ENCODE results near the gene LRP1B. TPM values are rescaled to one million over a fixed set of nuclear protein-coding genes. Genes with fewer than 3 reads are reported as not detected.
A peak's percentile ranks its signal among the peaks of the same experiment; 100 is the strongest.

The LRP1B gene
- polyA plus RNA-seq, 2 of the 4 experiments (the other 2 are of a cell fraction), result 0.03 TPM; not detected in 1

GRCh38 chr2:141863964-141864363 lies 266.9 kb downstream of the LRP1B start:
- Histone ChIP-seq H3K4me2 (no peak overlapping the region), H3K4me1 (no peaks in the 10 kb centered on the region), H3K27ac (no peak overlapping the region), H3K9me3 (no peaks in the 10 kb centered on the region), H3K4me3 (no peak overlapping the region)
- CTCF ChIA-PET, result no interaction called here
- peak; percentile 62 for TF ChIP-seq NFE2L2 (conservative IDR thresholded peaks at IDR 0.05; ENCODE audit: low read length)
- peak; percentile 76 for TF ChIP-seq MAFK (IDR thresholded peaks at IDR 0.05; ENCODE audit: partially characterized antibody)
- TF ChIP-seq RAD21 (conservative IDR thresholded peaks at IDR 0.05 in 1 of 2, IDR thresholded peaks at IDR 0.05 in 1 of 2), result no peak
- POLR2A ChIA-PET, result no interaction called here
- no peak for FAIRE-seq
- ATAC-seq, result no peak
- DNase-seq (ENCODE audit: low read depth in 1 of 2, low spot score in 1 of 2), result no peak

- TF ChIP-seq SREBF2 (IDR thresholded peaks at IDR 0.05) (no peak), ZSCAN20 (CRISPR knock-in tag; IDR thresholded peaks at IDR 0.05) (no peak), GATA3 (IDR thresholded peaks at IDR 0.05; ENCODE audit: borderline replicate concordance) (no peak), ATOH8 (CRISPR knock-in tag; IDR thresholded peaks at IDR 0.05; ENCODE audit: low read depth) (no peak), NPAS2 (CRISPR knock-in tag; IDR thresholded peaks at IDR 0.05; ENCODE audit: borderline replicate concordance) (no peak), KDM5A (IDR thresholded peaks at IDR 0.05) (no peak)
- no peak overlapping the region for H3K4me2 ChIP-seq
- no peak for FAIRE-seq
- ChIA-PET CTCF (no interaction called here), POLR2A (interaction anchor here (0.5 kb wide), 1 partner anchor 154 kb away, joined by 5 read pairs; no protein-coding TSS in a partner anchor)
- no peaks in the 10 kb centered on the region for H3K9me3 ChIP-seq
- no peaks in the 10 kb centered on the region for H3K4me1 ChIP-seq
- WGBS (ENCODE audit: missing lambda C conversion rate), result 67% methylated on average over 5 of the region's 5 CpGs
- no peak for ATAC-seq
- H3K27ac ChIP-seq, result no peak overlapping the region
- H3K4me3 ChIP-seq, result no peak overlapping the region
- no peak for DNase-seq (ENCODE audit: low read depth in 1 of 2, low spot score in 1 of 2)
These were observed 274.4 kb downstream of the LRP1B start for GRCh38 chr2:141856215-141856919.

GRCh38 chr2:141848191-141848590 lies 282.6 kb downstream of the LRP1B start:
- Histone ChIP-seq H3K4me1 (no peaks in the 10 kb centered on the region), H3K4me3 (no peak overlapping the region), H3K9me3 (no peaks in the 10 kb centered on the region), H3K4me2 (no peak overlapping the region), H3K27ac (no peak overlapping the region)
- ATAC-seq (no peak), DNase-seq (ENCODE audit: low read depth in 1 of 2, low spot score in 1 of 2) (no peak), FAIRE-seq (no peak)
- POLR2A ChIA-PET, result no interaction called here
- TF ChIP-seq POLR2A (IDR thresholded peaks at IDR 0.05; ENCODE audit: low read length) (no peak), ELK1 (IDR thresholded peaks at IDR 0.05; ENCODE audit: low read depth, low read length) (no peak), HOXA7 (CRISPR knock-in tag; IDR thresholded peaks at IDR 0.05) (no peak), MAX (IDR thresholded peaks at IDR 0.05) (no peak), MAZ (IDR thresholded peaks at IDR 0.05; ENCODE audit: borderline replicate concordance, low read depth, low read length) (no peak), PBX3 (IDR thresholded peaks at IDR 0.05) (no peak), BHLHE40 (IDR thresholded peaks at IDR 0.05; ENCODE audit: low read depth, low read length) (no peak), RNF2 (IDR thresholded peaks at IDR 0.05; ENCODE audit: borderline replicate concordance, low read depth) (no peak), E2F6 (IDR thresholded peaks at IDR 0.05; ENCODE audit: borderline replicate concordance, low read depth) (no peak), JUN (IDR thresholded peaks at IDR 0.05) (no peak), TFCP2L1 (CRISPR knock-in tag; IDR thresholded peaks at IDR 0.05) (no peak), FOXS1 (CRISPR knock-in tag; IDR thresholded peaks at IDR 0.05) (no peak)
- 2% methylated on average over 1 of the region's 1 CpG for WGBS (ENCODE audit: missing lambda C conversion rate)
- CTCF ChIA-PET, result no interaction called here

Data from A549 (cell line).